ENCODE results near the gene NACC2.
A peak's percentile ranks its signal among the peaks of the same experiment; 100 is the strongest.

Gene NACC2

DNA sequence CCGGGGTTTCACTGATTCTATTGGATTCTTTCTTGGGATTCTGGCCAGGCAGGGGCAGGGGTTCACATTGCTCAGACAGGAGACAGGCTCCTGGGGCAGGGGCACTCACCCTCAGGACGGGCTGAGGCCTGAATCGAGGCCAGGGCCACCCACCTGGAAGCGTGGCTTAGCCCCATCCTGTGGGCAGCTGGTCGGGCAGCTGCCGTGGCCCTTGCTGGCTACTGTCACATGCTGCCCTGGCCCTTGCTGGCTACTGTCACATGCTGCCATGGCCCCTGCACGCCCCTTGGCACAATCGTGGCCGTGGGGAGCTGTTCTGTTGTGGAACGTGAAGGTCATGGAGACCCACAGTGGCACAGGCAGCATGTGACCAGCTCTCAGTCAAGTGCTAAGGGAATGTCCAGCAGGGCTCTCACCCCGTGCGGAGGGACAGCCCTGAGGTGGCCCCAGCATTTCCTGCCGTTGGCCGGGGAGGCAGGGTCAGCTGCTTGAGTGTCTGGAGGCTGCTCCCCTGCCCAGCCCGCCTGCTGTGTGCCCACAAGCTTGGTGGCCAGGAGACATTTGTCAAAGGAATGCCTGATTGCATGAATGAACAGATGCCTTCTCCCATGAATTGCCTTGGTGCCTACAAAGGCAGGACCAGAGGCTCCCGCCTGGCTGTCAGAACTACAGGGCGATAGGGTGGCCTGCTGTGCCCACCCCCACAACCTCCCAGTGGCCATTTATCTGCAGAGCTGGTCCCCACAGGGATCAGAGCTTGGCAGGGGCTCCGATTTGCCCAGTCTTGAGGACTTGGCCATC, 40.4 kb upstream of the NACC2 start:
- TF ChIP-seq CTCF (IDR thresholded peaks at IDR 0.05; ENCODE audit: control insufficient read depth, extremely low read depth, insufficient read depth), result no peak
- no peak overlapping the region for H3K4me3 ChIP-seq (ENCODE audit: low read depth, low read length)
- no peak for DNase-seq (ENCODE audit: low read depth)

- TF ChIP-seq CTCF (IDR thresholded peaks at IDR 0.05; ENCODE audit: control insufficient read depth, extremely low read depth, insufficient read depth), result no peak
- no peak for DNase-seq (ENCODE audit: low read depth)
- H3K4me3 ChIP-seq (ENCODE audit: low read depth, low read length), result no peak overlapping the region
Measured at GRCh38 chr9:136133959-136134484, 38.9 kb upstream of the NACC2 start.

GRCh38 chr9:136133191-136133958, 38.3 kb upstream of the NACC2 start:
- peak; percentile 59 for TF ChIP-seq CTCF (IDR thresholded peaks at IDR 0.05; ENCODE audit: control insufficient read depth, extremely low read depth, insufficient read depth)
- DNase-seq (ENCODE audit: low read depth), result no peak
- peak overlapping the region; percentile 41 for H3K4me3 ChIP-seq (ENCODE audit: low read depth, low read length)

- TF ChIP-seq CTCF (IDR thresholded peaks at IDR 0.05; ENCODE audit: control insufficient read depth, extremely low read depth, insufficient read depth), result no peak
- H3K4me3 ChIP-seq (ENCODE audit: low read depth, low read length), result no peak overlapping the region
- DNase-seq (ENCODE audit: low read depth), result no peak
Measured at GRCh38 chr9:136132512-136133050, 37.5 kb upstream of the NACC2 start.

DNA sequence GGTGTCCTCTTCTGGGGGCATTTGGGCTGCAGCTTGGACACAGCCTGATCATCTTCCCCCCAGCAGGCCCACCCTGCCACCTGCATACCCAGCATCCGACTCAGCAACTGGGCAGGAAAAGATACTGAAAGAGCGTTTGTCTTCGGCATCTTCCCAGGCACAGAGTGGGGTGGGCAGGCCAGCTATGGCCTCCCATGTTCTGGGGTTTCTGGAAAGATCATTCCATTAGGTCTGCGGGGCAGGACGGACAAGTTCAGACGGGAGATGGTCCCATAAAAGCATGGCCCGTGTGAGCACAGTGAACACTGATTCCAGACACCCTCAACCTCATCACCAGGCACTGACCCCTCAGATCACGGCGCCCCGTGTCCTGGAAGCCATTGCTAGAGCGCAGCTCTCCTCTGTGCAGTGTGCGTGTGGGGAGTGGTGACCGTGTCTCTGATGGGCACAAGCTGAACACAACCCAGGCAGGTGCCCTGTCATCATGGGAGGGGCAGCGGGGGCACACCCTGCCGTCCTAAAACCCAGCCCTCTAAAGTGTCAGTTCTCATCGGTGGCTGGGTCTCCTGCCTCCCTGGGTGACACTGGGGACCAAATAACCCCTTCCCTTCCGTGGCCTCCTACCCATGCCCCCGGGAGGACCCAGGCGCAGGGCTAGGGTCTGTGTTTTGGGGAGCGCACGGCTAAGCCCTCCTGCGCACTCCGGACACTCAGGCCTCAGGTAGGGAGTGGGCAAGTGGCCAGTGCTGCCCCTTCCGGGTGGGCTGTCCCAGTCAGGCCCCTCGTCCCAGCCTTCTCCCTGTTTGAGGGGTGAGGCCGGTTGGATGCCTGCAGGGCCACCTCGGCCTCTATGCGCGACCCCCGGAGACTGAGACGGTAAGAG, 36.8 kb upstream of the NACC2 start:
- no peak for TF ChIP-seq CTCF (IDR thresholded peaks at IDR 0.05; ENCODE audit: control insufficient read depth, extremely low read depth, insufficient read depth)
- no peak for DNase-seq (ENCODE audit: low read depth)
- H3K4me3 ChIP-seq (ENCODE audit: low read depth, low read length), result no peak overlapping the region

DNA sequence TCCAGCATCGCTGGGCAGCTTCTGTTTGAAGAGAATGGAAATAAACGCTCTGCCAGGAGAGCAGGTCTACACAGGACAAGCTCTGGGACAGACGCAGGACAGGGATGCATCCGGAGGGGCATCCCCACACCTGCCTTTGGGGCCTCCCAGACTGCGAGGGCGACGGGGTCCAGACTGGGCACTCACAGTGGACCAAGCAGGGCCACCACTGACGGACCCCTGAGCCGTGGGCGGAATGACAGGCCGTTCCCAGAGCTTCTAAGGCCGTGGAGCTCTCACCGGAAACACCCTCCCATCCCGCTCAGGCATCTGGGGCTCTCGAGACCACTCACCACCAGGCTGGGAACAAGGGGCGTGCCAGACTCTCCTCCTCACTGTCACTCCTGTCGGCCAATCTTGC, 34.1 kb upstream of the NACC2 start:
- TF ChIP-seq CTCF (IDR thresholded peaks at IDR 0.05; ENCODE audit: control insufficient read depth, extremely low read depth, insufficient read depth), result no peak
- H3K4me3 ChIP-seq (ENCODE audit: low read depth, low read length), result no peak overlapping the region
- no peak for DNase-seq (ENCODE audit: low read depth)

Data from LNCaP clone FGC (cell line).